ENCODE results near the gene CACNB1.

Gene CACNB1

DNA sequence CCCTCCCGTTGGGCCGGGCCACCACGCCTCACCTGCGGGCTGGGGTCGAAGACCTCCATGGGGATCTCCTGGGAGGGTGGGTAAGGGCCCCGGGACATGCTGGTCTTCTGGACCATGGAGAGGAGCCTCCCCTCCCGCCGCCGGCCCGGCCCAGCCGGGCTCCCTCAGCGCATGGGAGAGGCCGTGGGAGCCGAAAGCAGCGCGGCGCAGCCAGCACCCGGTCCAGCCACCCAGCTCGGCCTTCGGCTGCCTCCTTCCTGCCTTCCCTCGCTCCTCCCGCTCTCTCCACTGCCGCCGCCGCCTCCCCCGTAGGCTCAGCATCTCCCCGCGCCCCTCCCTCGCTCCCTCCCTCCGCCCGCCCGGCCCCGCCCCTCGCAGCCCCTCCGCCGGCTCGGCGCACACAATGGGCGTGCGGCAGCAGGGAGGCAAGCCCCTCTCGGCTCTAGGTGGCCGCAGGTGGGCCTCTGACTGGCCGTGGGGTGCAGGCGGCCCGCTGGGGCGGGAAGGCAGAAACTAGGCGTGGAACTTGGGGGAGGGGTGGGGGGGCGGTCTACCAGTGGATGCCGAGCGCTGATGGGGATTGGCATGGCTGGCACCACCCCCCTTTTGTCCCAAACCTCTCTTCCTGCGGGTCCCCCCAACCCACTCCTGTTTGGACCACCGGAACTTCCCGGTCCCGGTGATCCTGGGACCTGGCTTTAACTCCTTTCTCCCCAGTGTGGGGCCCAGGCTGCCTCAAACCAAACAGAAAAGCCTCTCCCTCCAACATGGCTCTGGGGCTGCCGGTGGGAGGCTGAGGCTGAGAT, at the start of gene CACNB1:
TSS of gene CACNB1 (minus strand) at position 290 of the 806 bp plus-strand sequence. CDS start at position 116, 174 bp downstream.
- peak; percentile 40 to 69 for DNase-seq

DNA sequence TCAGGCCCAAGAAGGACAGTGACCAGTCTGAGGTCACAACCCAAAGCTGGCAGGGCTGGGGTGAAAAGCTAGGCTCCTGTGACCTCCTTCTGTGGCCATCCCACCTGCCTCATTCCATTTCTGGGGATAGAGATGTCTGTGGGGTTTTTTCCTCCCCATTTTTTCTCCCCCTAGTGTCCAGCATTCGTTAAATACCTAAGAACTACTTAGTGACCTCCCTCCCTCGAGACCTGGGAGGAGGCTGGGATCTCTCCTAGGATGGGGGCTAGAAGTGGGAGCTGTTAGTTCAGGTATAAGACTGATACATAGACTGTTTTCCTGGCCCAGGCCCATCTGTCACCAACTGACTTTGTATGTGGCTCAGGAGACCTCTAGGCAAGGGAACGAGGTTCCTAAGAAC, 48.8 kb upstream of the CACNB1 start:
- DNase-seq: no peak

DNA sequence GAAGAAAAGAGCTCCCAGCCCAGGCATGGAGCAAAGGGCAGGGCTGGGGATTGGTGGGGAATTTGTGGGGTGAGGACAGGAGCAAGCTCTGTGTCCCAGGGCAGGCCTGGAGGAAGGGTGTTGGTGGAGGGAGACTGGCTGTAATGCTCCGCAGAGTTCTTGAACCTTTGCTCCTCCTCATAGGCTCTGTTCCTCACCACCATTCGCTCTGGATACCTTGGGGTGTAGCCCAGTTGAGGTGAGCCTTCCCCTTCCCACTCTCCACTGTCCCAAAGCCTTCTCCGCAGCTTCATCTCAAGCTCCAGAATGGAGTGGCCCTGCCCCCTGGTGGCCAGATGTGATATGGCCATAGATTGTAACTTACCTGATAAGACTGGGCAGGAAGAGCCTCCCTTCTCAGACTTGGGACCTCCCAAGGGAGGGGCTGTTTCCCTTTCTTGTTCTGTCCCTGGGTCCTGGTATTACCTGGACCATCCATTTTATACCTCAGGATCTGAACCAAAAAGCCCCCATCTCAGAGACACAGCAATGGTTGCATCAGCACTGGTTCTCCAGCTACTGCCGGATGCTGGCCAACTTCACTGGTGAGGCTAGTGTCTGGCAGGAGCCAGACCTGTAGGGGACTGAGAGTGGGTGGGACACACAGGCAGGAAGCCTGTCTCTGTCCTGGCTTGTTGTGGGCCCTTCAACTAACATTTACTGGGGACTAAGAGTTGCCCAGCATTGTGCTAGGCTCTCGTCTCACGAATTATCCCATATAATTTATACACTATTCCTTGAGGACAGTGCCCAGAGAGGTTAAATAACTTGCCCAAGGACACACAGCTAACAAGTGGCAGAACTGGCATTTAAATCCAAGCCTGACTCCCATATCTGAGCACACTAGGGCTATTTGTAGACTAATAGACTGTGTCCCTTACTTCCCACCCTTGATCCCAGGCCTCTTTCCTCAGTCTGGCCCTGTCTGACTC, 47.4 kb upstream of the CACNB1 start:
- peak; percentile 83 to 85 for DNase-seq

DNA sequence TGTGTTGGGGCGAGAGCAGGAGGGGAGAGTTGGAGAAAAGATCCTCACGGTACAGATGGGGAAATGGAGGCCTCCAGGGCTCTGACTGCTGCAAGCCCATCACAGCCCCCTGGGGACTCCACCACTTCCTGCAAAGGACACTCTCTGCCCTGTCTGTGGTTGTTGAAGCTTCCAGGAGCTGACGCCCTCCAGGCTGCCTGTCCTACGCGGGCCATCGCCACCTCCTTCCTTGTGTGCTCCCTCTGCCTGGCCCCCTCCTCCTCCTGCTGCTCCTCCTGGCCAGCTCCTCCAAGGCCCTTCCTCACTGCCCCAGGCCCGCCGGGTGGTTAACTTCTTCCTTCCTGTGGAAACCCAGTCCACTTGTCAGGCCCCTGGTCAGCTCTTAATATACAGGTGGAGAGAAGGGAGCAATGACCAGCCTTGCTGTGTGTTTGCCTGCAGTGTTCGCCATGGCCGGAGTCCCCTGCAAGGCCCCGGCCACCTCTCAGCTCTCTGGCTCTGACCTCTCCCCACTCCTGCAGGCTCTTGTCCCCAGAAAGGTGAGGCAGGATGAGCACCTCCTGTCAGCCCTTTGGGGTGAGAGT, 46.6 kb upstream of the CACNB1 start:
- DNase-seq: no peak

DNA sequence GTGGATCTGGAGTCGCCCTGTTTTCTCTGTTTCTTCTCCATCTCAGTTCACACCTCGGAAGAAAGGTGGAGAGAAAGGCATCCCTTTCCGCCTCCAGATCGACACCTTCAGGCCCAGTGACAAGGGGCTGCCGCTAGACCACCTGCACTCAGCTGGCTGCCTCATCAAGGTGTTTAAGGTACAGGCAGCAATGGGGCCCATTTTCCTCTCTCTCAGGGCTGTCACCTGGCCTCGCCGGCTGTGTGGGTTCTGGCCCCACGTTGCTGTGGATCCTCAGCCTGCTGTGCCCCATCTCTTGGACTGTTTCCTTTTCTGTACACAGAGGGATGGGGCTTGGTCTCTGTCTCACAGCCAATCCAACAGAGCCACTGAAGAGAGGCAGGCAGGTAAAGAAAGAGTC, 45.7 kb upstream of the CACNB1 start:
- DNase-seq: no peak

DNA sequence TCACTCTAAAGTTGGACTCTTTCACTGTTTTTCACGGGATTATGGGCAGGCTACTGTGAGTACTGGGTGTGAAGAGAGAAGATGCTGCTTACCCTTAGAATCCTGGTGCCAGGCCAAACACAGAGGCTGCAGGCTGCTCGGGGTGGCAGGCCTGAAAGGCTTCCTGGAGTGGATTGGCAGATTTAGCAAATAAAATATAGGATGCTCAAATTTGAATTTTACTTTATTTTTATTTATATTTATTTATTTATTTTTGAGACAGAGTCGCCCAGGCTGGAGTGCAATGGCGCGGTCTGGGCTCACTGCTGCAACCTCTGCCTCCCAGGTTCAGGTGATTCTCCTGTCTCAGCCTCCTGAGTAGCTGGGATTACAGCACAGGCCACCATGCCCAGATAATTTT, 43.2 kb upstream of the CACNB1 start:
- DNase-seq: no peak

DNA sequence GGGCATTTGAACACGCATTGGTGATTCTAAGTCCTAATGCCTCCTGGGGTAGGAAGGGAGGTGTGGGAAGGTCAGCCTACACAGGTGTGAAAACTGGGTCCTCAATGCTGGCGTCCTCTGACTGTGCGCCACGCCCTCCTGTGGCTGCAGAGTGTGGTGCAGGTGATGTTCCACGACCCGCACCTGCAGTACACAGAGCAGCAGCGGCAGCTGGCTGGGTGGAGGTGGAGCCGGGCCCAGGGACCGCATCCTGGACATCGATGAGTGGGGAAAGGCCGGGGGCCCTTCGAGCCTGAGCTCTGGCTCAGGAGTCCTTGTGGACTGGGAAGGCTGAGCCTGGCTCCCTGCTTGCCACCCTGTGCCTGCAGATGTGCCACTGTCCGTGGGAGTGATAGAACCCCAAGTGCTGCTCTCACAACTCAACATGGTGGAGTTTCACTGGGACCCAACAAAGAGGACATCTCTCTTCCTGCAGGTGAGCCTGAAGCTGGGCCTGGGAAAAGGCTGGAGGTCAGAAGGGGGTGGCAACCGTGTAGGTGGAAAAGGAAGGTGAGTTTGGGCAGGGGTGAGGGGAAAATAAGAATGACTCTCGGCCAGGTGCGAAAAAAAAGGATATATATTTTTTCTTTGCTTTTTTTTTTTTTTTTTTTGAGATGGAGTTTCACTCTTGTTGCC, 42.3 kb upstream of the CACNB1 start:
- peak; percentile 74 to 79 for DNase-seq

DNA sequence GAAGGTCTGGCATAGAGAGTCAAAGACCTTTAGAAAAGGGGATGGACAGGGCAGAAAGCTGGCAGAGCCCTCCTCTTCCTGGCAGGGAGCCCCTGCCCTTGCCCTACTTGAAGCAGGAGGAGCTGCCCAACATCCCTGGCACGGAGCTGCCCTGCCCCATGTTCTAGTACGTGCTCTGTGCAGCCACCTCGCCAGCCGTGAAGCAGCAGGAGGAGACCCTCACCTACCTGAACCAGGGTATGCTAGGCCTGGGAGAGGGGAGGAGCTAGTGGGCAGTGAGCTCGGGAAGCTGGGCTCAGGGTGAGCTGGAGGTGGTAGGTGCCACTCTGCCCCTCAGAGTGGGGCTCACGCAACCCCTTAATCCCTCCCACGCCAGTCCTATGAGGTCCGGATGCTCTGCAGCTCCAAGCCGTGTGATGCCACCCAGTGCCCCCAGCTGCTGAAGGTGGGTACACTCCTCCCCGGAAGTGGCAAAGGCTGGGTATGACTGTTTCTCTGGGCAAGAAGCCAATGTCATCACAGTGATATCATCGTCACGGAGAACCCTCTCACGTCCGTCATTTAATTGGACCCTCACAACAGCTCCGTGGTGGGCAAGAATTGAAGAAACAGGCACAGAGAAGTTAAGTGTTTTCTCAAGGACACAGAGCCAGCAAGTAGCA, 41.0 kb upstream of the CACNB1 start:
- peak; percentile 88 to 91 for DNase-seq

DNA sequence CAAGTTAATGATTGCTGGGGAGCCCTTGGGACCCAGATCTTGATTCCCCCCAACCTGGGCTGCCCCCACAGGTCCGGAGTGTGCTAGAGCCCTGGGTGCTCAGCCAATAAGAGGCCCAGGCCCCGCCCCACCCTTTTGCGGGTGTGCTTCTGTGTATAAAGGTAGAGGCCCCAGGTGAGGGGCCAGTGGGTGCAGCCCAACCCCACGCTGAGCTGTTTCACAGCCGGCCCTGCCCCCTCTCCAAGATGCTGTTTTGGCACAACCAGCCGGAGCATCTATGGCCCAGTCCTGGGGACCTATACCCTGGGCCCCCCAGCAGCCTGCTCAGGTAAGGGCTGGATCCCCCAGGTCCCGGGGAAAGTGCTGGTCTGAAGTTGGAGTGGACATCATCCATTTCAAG, 40.1 kb upstream of the CACNB1 start:
- DNase-seq: no peak

DNA sequence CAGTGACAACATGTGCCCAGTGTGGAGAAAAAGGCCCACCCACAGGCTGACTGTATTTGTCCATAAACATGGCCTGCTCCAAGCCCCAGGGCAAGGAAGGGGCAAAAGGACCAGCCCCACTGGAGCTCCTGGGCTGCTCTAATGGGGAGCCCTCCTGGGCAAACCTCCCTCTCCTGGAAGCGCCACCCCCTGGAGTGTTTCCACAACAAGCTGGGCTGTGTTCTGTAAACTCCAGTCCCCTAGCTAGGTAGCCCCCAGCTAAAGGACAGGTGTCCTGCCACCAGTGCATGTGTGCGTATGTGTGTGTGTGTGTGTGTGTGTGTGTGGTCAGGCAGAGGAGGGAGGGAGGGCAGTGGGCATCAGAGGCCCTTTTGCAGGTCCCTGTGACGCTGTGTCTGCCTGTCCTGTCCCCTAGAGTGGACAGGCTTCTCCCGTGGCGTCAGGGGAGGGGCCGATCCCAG, 39.5 kb upstream of the CACNB1 start:
- no peak for DNase-seq

DNA sequence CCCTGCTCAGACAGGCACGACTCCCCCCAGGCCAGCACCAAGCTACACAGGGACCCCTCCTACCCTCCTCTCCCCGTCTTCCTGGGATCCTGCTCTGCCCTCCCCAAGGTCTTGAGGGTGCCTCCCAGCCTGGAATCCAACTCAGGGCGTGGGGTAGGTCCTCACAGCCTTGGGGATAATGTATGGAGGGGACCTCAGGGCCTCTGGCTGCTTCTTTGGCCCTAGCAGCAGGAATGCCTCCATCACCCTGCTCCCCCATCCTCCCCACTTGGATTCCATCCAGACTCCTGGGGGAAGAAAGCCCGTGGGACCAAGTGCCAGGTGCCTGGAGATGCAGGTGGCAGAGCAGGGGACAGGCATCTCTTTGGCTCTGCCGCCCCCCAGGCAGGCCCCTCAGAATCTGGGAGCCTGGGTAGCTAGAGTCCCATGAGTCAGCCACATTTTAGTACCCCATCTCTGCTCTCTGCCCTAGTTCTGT, 39.0 kb upstream of the CACNB1 start:
- DNase-seq: no peak

DNA sequence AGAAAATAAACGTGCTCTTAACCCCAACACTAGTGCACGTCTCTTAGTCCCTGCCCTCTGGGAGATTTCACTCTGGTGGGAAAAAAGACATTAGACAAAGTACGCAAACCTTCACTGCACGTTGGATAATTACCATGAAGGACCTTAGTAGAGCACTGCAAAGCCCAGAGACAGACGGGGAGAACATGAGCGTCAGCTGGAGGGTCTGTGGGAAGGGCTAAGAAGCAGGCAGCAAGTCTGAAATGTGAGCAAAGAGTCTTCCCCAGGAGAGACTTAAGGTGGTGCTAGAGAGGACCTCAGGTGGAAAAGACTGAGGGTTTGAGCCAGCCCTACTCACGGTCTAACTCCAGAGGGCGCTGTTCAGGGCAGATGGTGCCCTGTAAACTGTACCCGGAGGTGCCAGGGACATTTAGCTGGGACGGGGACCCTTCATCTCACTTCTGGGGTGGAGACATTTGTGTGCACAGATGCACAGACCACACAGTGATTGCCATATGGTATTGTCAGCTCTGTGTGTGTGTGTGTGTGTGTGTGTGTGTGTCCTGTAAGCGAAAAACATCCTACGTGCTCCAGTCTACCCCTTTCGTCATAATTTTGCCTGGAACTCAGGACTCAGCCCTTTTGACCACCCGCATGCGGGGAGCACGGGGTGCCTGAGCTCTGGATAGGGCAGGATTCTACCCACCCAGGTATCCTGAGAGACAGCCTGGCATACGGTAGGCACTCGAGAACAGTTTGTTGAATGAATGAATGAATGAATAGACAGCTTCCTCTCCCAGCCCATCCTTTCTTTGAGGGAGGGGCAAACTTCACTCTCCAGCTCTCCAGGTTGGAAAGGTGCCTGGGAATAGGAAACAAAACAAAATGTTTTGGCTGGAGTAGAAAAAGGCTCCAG, 38.3 kb upstream of the CACNB1 start:
- DNase-seq: peak; percentile 57 to 73

DNA sequence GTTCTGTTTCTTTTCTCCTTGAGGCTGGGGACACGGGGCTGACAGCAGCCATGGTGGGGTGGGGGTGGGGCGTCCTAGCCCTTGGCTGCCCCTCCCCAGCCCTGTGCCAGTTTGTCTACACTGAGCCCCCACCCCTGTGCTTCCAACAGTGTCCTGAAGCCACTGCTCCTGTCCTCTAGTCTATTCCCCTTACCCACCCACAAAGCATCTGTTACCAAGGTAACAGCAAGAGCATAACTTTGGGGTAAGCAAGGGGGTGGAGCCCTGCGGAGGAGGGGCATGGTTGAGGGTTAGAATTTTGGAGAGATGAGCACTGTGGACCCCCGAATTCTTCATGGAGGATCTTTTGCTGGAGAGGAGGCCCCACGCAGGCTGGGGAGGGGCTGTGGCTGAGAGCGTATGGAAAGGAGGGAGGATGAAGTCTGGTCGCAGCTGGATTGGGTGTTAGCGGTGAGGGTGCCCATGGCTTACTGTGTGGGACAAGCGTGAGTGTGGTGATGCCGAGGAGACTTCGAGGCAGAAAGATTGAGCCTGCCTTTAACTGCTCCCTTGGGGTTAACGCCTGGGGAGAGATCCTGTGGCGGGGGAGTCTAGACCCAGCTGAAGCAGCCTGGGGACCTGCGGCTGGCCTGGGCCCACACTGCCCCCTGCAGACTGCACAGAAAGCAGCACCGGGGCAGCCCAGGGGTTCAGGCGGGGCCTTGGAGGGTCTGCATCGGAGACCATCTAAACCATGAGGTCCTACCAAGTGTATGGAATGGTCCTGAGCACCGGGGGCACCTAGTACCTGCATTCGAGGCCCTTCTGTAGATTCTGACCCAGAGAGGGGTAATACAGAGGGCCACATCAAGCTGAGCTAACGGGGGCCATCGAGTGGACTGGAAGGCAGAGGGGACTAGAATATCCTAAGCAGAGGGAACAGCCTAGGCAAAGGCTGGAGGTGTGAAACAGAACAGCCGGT, 34.4 kb upstream of the CACNB1 start:
- DNase-seq: peak; percentile 65 to 70

DNA sequence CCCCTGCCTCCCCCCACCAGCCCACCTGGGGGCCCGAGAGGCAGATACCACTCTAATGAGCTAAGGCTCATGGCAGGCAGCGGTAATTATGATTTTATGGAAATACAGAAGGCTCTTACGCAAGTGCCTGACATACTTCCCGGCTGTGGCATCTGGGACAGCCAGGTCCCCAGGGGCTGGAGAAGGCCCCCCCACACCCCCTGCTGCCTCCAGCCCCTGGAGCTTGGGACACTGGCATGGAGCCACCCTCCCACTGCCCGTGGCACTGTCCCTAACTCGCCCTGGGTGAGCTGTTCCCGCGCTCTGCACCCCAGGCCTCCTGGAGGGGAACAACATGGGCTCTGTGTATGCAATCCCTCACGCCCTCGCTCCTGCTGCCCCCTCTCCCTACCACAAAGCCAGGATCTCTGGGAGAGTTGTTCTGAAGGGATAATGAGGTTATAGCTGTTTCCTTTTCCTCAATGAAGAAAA, 33.7 kb upstream of the CACNB1 start:
- DNase-seq: no peak

DNA sequence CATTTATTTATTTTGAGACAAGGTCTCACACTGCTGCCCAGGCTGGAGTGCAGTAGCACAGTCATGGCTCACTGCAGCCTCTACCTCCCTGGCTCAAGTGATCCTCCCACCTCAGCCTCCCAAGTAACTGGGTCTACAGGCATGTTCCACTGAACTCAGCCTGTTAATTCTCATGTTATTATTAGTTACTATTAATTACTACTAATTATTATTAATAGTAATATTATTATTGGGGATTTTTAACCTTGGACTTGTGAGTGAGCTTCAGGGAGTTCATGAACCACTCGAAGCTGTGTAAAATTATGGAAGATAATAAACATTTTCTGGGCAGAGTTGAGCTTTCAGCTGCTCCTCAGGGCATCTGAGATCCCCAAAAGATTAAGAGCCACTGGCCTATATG, 32.9 kb upstream of the CACNB1 start:
- DNase-seq: no peak

DNA sequence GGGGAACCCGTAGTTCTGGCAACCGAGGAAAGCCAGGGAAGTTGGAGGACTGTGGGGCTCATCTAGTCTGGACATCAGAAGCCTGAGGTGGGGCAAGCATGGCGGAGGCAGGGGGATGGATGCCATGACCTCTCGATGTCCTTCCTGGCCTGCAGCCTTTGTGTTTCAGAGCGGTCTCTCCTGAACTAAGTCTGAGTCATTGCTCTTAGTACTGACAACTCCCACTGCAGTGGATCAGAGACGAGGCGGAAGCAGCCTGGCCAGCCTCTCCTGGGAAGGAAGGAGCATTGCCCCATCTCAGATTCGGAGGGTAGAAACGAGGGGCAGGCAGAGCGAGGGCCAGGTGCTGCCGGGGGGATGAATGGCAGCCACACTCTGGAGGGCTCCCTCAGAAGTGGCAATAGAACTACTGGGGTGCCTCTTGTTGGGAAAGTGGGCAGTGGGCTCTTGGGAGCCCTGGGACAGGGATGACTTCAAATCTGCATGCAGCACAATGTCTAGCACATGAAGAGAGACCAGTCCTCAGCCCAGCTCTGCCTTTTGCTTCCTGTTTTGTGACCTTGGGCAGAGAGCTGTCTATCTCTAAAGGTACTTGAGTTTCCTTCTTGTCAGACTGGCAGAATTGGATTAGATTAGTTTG, 31.9 kb upstream of the CACNB1 start:
- no peak for DNase-seq

DNA sequence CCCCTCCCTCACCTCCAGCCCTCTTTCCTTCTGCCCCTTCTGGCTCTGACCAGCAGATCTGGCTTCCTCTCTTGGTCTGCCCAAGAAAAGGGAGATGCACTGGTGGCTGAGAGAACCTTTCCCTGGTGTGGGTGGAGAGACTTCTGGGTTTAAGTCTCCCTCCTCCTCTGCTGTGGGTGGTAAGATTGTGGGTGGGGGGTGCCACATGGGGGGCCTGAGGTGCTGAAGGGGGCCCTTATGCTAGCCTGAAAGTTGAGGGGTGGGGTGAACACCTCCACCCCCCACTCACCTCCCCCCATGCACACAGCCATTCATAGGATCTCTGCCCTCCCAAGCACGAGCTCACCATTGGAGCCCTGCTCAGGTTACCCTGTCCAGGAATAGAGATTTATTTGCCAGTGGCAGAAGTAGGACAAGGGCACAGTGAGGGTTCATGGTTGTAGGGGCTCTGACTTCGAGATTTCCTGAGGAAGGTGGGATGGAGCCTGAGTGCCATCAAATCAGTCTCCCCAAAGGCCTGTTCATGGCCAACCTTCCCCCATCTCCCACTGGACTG, 30.0 kb upstream of the CACNB1 start:
- DNase-seq: no peak

DNA sequence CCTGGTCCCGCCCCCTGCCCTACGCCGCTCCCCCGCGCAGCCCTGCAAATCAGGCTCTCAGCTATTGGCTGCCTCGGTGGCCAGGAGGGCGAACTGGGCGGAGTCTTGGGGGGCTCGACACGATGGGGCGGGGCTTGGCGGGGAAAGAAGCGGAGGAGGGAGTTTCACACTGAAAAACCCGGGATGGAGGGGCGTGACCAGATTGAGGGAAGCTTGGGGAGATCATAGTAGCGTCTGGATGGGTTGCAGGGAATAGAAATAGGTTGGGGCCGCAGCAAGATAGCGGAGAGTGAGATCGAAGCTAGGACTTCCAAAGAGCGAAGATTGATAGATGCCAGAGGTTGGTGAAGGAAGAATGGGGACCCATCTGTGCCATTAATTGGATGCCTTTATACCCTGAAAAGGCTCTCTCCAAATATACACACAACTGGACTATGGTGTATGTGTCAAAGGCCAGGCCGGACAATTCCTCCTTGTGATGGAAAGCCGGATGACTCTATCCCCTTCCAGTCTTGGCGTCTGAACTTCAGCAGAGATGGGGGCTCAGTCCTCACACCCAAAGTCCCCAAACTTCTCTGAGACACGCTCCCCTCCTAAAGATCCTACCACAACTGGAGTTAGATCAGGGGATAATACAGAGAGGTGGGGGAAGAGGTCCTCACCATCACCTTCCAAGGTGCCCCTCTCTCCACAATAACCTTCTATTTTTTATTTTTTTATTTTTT, 28.7 kb upstream of the CACNB1 start:
- DNase-seq: peak; percentile 60 to 65
